Measurements from ENCODE around the gene MICAL3.

The MICAL3 gene

GRCh38 chr22:17913801-17914347 is 110.5 kb downstream of the MICAL3 start:
- H3K4me3 ChIP-seq (ENCODE audit: low read depth in 1 of 2, low read length in 2 of 2): no peak overlapping the region
- no peaks in the 10 kb centered on the region for H3K27me3 ChIP-seq (ENCODE audit: control insufficient read depth in 1 of 2, insufficient read depth in 2 of 2, low read length in 2 of 2)
- H3K4me1 ChIP-seq (ENCODE audit: insufficient read depth, low read length): peaks cover 59% of the 10 kb centered on the region
- no peak overlapping the region for H3K9ac ChIP-seq (ENCODE audit: low read length)
- no peaks in the 10 kb centered on the region for H3K9me3 ChIP-seq (ENCODE audit: low read length)
- H3K27ac ChIP-seq (ENCODE audit: low read depth, low read length): no peak overlapping the region
- H3K36me3 ChIP-seq (ENCODE audit: insufficient read depth, low read length): no peaks in the 10 kb centered on the region

- Histone ChIP-seq H3K27me3 (ENCODE audit: control insufficient read depth in 1 of 2, insufficient read depth in 2 of 2, low read length in 2 of 2) (no peaks in the 10 kb centered on the region), H3K9ac (ENCODE audit: low read length) (no peak overlapping the region), H3K4me1 (ENCODE audit: insufficient read depth, low read length) (peaks cover 57% of the 10 kb centered on the region), H3K9me3 (ENCODE audit: low read length) (no peaks in the 10 kb centered on the region), H3K36me3 (ENCODE audit: insufficient read depth, low read length) (no peaks in the 10 kb centered on the region), H3K27ac (ENCODE audit: low read depth, low read length) (no peak overlapping the region), H3K4me3 (ENCODE audit: low read depth in 1 of 2, low read length in 2 of 2) (no peak overlapping the region)
Observed at GRCh38 chr22:17912945-17913721, 111.2 kb downstream of the MICAL3 start.

- peak overlapping the region; percentile 67 for H3K27ac ChIP-seq (ENCODE audit: low read depth, low read length)
- H3K4me3 ChIP-seq (ENCODE audit: low read depth in 1 of 2, low read length in 2 of 2): no peak overlapping the region
- H3K9me3 ChIP-seq (ENCODE audit: low read length): no peaks in the 10 kb centered on the region
- peaks cover 6% of the 10 kb centered on the region for H3K36me3 ChIP-seq (ENCODE audit: insufficient read depth, low read length)
- peaks cover 67% of the 10 kb centered on the region for H3K4me1 ChIP-seq (ENCODE audit: insufficient read depth, low read length)
- no peak overlapping the region for H3K9ac ChIP-seq (ENCODE audit: low read length)
- H3K27me3 ChIP-seq (ENCODE audit: control insufficient read depth in 1 of 2, insufficient read depth in 2 of 2, low read length in 2 of 2): no peaks in the 10 kb centered on the region
Observed at GRCh38 chr22:17911887-17912286, 112.5 kb downstream of the MICAL3 start.

GRCh38 chr22:17911312-17911705 is 113.1 kb downstream of the MICAL3 start:
- Histone ChIP-seq H3K9ac (ENCODE audit: low read length) (peak overlapping the region; percentile 58), H3K4me3 (ENCODE audit: low read depth in 1 of 2, low read length in 2 of 2) (no peak overlapping the region), H3K9me3 (ENCODE audit: low read length) (no peaks in the 10 kb centered on the region), H3K36me3 (ENCODE audit: insufficient read depth, low read length) (peaks cover 11% of the 10 kb centered on the region), H3K27ac (ENCODE audit: low read depth, low read length) (peak overlapping the region; percentile 67), H3K4me1 (ENCODE audit: insufficient read depth, low read length) (peaks cover 68% of the 10 kb centered on the region), H3K27me3 (ENCODE audit: control insufficient read depth in 1 of 2, insufficient read depth in 2 of 2, low read length in 2 of 2) (no peaks in the 10 kb centered on the region)

GRCh38 chr22:17910561-17911311 is 113.6 kb downstream of the MICAL3 start:
- Histone ChIP-seq H3K4me3 (ENCODE audit: low read depth in 1 of 2, low read length in 2 of 2) (peak overlapping the region in 1 of 2 donors; percentile 33), H3K9ac (ENCODE audit: low read length) (peak overlapping the region; percentile 58), H3K9me3 (ENCODE audit: low read length) (no peaks in the 10 kb centered on the region), H3K4me1 (ENCODE audit: insufficient read depth, low read length) (peaks cover 68% of the 10 kb centered on the region), H3K27me3 (ENCODE audit: control insufficient read depth in 1 of 2, insufficient read depth in 2 of 2, low read length in 2 of 2) (no peaks in the 10 kb centered on the region), H3K36me3 (ENCODE audit: insufficient read depth, low read length) (peaks cover 17% of the 10 kb centered on the region), H3K27ac (ENCODE audit: low read depth, low read length) (peak overlapping the region; percentile 67)

- Histone ChIP-seq H3K4me3 (ENCODE audit: low read depth in 1 of 2, low read length in 2 of 2) (no peak overlapping the region), H3K27ac (ENCODE audit: low read depth, low read length) (peak overlapping the region; percentile 21), H3K4me1 (ENCODE audit: insufficient read depth, low read length) (peaks cover 60% of the 10 kb centered on the region), H3K9me3 (ENCODE audit: low read length) (no peaks in the 10 kb centered on the region), H3K9ac (ENCODE audit: low read length) (no peak overlapping the region), H3K36me3 (ENCODE audit: insufficient read depth, low read length) (peaks cover 26% of the 10 kb centered on the region), H3K27me3 (ENCODE audit: control insufficient read depth in 1 of 2, insufficient read depth in 2 of 2, low read length in 2 of 2) (no peaks in the 10 kb centered on the region)
Observed at GRCh38 chr22:17907748-17908051, 116.7 kb downstream of the MICAL3 start.

- H3K36me3 ChIP-seq (ENCODE audit: insufficient read depth, low read length): peaks cover 31% of the 10 kb centered on the region
- no peak overlapping the region for H3K9ac ChIP-seq (ENCODE audit: low read length)
- H3K4me1 ChIP-seq (ENCODE audit: insufficient read depth, low read length): peaks cover 61% of the 10 kb centered on the region
- peak overlapping the region; percentile 21 for H3K27ac ChIP-seq (ENCODE audit: low read depth, low read length)
- no peak overlapping the region for H3K4me3 ChIP-seq (ENCODE audit: low read depth in 1 of 2, low read length in 2 of 2)
- no peaks in the 10 kb centered on the region for H3K27me3 ChIP-seq (ENCODE audit: control insufficient read depth in 1 of 2, insufficient read depth in 2 of 2, low read length in 2 of 2)
- no peaks in the 10 kb centered on the region for H3K9me3 ChIP-seq (ENCODE audit: low read length)
Observed at GRCh38 chr22:17906978-17907747, 117.2 kb downstream of the MICAL3 start.

- Histone ChIP-seq H3K9me3 (ENCODE audit: low read length) (no peaks in the 10 kb centered on the region), H3K4me3 (ENCODE audit: low read depth in 1 of 2, low read length in 2 of 2) (no peak overlapping the region), H3K4me1 (ENCODE audit: insufficient read depth, low read length) (peaks cover 44% of the 10 kb centered on the region), H3K36me3 (ENCODE audit: insufficient read depth, low read length) (peaks cover 40% of the 10 kb centered on the region), H3K27ac (ENCODE audit: low read depth, low read length) (no peak overlapping the region), H3K27me3 (ENCODE audit: control insufficient read depth in 1 of 2, insufficient read depth in 2 of 2, low read length in 2 of 2) (no peaks in the 10 kb centered on the region), H3K9ac (ENCODE audit: low read length) (no peak overlapping the region)
Observed at GRCh38 chr22:17905445-17905844, 118.9 kb downstream of the MICAL3 start.

GRCh38 chr22:17903564-17904295 is 120.6 kb downstream of the MICAL3 start:
- Histone ChIP-seq H3K36me3 (ENCODE audit: insufficient read depth, low read length) (peaks cover 55% of the 10 kb centered on the region), H3K4me3 (ENCODE audit: low read depth in 1 of 2, low read length in 2 of 2) (peak overlapping the region in 1 of 2 donors; percentile 11), H3K4me1 (ENCODE audit: insufficient read depth, low read length) (peaks cover 32% of the 10 kb centered on the region), H3K9ac (ENCODE audit: low read length) (no peak overlapping the region), H3K27me3 (ENCODE audit: control insufficient read depth in 1 of 2, insufficient read depth in 2 of 2, low read length in 2 of 2) (no peaks in the 10 kb centered on the region), H3K27ac (ENCODE audit: low read depth, low read length) (peak overlapping the region; percentile 67), H3K9me3 (ENCODE audit: low read length) (no peaks in the 10 kb centered on the region)

GRCh38 chr22:17902960-17903359 is 121.4 kb downstream of the MICAL3 start:
- Histone ChIP-seq H3K4me3 (ENCODE audit: low read depth in 1 of 2, low read length in 2 of 2) (peak overlapping the region in 1 of 2 donors; percentile 11), H3K27ac (ENCODE audit: low read depth, low read length) (peak overlapping the region; percentile 67), H3K9me3 (ENCODE audit: low read length) (no peaks in the 10 kb centered on the region), H3K4me1 (ENCODE audit: insufficient read depth, low read length) (peaks cover 32% of the 10 kb centered on the region), H3K9ac (ENCODE audit: low read length) (no peak overlapping the region), H3K36me3 (ENCODE audit: insufficient read depth, low read length) (peaks cover 61% of the 10 kb centered on the region), H3K27me3 (ENCODE audit: control insufficient read depth in 1 of 2, insufficient read depth in 2 of 2, low read length in 2 of 2) (no peaks in the 10 kb centered on the region)
